HG03196 (cell line): ENCODE measurements around the gene ACOXL.

Experiments used
- ATAC-seq: cut with Tn5 transposase; IDR thresholded peaks from one replicate; pipeline ENCODE4 v1.9.1; 2021; ENCODE audit not compliant: unreplicated experiment

The ACOXL gene

GRCh38 chr2:110790907-110791306 is 58.5 kb downstream of the ACOXL start:
- ATAC-seq: no peak

GRCh38 chr2:110791435-110791834 is 59.1 kb downstream of the ACOXL start:
- ATAC-seq: no peak

GRCh38 chr2:110793034-110793433 is 60.7 kb downstream of the ACOXL start:
- no peak for ATAC-seq

GRCh38 chr2:110794390-110794789 is 62.0 kb downstream of the ACOXL start:
- ATAC-seq: no peak

GRCh38 chr2:110794951-110795350 is 62.6 kb downstream of the ACOXL start:
- no peak for ATAC-seq

- no peak for ATAC-seq
Observed at GRCh38 chr2:110796716-110797301, 64.4 kb downstream of the ACOXL start.

GRCh38 chr2:110799376-110799775 is 67.0 kb downstream of the ACOXL start:
- ATAC-seq: no peak

GRCh38 chr2:110800611-110801402 is 68.4 kb downstream of the ACOXL start:
- no peak for ATAC-seq

GRCh38 chr2:110802208-110802932 is 70.0 kb downstream of the ACOXL start:
- no peak for ATAC-seq

GRCh38 chr2:110804433-110804832 is 72.1 kb downstream of the ACOXL start:
- ATAC-seq: no peak

- ATAC-seq: peak; percentile 63
Observed at GRCh38 chr2:110804915-110805314, 72.5 kb downstream of the ACOXL start.

GRCh38 chr2:110805894-110806452 is 73.6 kb downstream of the ACOXL start:
- no peak for ATAC-seq

- ATAC-seq: no peak
Observed at GRCh38 chr2:110807522-110807921, 75.1 kb downstream of the ACOXL start.

GRCh38 chr2:110810404-110810803 is 78.0 kb downstream of the ACOXL start:
- ATAC-seq: no peak

- ATAC-seq: no peak
Observed at GRCh38 chr2:110812726-110813645, 80.6 kb downstream of the ACOXL start.

GRCh38 chr2:110813896-110814295 is 81.5 kb downstream of the ACOXL start:
- ATAC-seq: no peak

GRCh38 chr2:110815938-110816337 is 83.6 kb downstream of the ACOXL start:
- ATAC-seq: no peak

- no peak for ATAC-seq
Observed at GRCh38 chr2:110816404-110817365, 84.3 kb downstream of the ACOXL start.

- ATAC-seq: no peak
Observed at GRCh38 chr2:110818767-110819481, 86.6 kb downstream of the ACOXL start.
